Fibroblast of upper back skin (primary cell): ENCODE results near the gene ART3.

Experiments
- DNase-seq: peaks from one replicate; pipeline ENCODE4 v3.0.0-alpha.2; 2013

Gene ART3

DNA sequence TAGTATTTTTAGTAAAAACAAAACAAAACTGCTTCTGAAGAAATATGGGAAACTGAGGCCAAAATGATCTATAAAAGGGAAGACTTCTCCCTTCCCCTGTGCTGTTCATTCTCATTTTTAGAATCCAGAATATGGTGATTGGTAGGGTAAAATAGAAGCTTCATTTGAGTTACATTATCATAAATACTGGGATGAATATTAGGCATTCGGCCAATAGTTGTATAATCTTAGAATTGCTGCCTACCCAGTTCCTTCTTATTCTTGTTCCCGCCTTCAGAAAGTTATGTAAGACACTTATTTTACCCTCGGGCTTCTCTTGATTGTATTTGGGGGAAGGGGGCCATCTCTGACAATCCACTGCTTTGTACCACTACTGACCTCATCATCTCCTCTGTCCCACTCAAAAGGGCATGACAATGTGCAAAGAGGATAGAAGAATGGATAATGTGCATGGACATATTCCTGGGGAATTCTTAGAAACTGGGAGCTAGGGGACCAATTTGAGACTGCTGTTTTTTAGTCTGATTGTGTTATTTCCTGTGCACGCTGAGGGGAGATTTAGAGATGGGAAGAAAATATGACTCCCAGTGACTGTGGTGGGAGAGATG, 588 bp downstream of the ART3 start:
- no peak for DNase-seq

- DNase-seq = peak; percentile 8
Measured at GRCh38 chr4:76078033-76078613, 3.6 kb downstream of the ART3 start.

DNA sequence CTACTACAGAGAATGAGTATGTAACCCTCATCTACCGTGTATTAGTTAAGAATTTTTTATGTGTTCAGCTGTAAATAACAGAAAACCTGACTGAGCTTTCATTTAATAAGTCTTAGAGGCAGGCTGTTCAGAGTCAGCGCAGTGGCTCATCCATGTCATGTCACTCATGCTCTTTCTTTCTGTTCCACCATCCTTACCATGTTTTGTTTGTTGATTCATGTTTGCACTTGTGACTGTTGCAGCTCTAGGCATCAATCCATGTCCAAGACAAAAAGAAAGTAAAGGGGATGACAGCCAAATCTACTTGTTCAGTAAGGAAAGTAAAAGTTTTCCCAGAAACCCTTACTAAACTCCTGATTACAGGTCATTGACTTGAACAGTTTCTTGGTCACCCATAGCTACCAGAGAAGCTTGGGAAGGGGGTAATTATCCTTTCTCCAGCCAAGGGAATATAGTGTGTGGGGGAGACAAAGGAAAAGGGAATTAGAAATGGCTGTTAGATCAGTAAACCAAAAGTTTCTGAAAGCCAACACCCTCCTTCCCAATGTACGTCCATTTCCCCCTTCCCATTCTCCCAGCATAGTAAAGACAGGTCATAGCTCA, 9.0 kb downstream of the ART3 start:
- DNase-seq = no peak

- DNase-seq = no peak
Measured at GRCh38 chr4:76084542-76084941, 10.0 kb downstream of the ART3 start.

- peak; percentile 42 for DNase-seq
Measured at GRCh38 chr4:76087007-76087769, 12.7 kb downstream of the ART3 start.

DNA sequence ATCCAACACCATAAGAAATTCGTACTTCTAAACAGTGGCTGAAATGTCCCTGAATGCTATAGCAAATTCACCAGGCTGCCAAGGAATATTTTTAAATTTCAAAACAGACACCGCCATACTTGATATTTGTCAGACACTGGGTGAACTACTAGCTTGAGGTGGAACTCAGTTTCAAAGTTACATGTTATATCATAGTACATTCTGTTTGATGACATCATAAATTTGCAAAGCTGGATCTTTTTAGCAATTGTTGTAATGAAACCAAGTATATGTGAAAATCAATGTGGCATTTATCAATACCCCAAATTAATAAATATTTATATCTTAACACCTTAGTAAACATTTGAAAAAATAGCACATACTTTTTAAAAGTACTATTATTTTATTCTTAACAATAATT, 14.2 kb downstream of the ART3 start:
- DNase-seq = no peak

- DNase-seq = peak; percentile 70
Measured at GRCh38 chr4:76090241-76090691, 15.8 kb downstream of the ART3 start.

- no peak for DNase-seq
Measured at GRCh38 chr4:76091052-76091451, 16.5 kb downstream of the ART3 start.

- no peak for DNase-seq
Measured at GRCh38 chr4:76095568-76095967, 21.1 kb downstream of the ART3 start.

GRCh38 chr4:76096076-76096475, 21.6 kb downstream of the ART3 start:
- DNase-seq = no peak

- DNase-seq = no peak
Measured at GRCh38 chr4:76105652-76106051, 31.1 kb downstream of the ART3 start.

DNA sequence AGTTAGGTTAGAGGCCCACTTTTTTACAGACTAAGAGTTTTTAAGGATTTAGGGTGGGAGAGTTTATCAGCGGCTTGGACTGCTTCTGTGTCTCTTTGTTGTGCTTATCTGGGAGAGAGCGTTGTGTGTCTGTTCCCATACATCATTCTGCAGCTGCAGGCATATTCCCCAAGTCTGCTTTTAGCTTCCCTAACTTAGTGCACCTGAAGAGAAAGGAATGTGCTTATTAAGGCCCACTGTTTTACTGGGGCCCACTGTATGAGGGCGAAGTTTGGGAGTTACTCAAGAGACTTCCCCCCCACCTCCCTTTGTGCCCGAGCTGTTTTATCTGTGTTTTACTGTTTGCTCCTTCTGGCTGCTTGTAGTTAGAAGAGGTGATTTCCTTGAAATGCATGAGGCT, 31.9 kb downstream of the ART3 start:
- DNase-seq = no peak

GRCh38 chr4:76108467-76109181, 34.1 kb downstream of the ART3 start:
- DNase-seq = peak; percentile 7

- DNase-seq = no peak
Measured at GRCh38 chr4:76116821-76117220, 42.3 kb downstream of the ART3 start.

GRCh38 chr4:76117536-76117935, 43.0 kb downstream of the ART3 start:
- no peak for DNase-seq

GRCh38 chr4:76120199-76120598, 45.7 kb downstream of the ART3 start:
- DNase-seq = no peak

- DNase-seq = no peak
Measured at GRCh38 chr4:76125816-76126215, 51.3 kb downstream of the ART3 start.

DNA sequence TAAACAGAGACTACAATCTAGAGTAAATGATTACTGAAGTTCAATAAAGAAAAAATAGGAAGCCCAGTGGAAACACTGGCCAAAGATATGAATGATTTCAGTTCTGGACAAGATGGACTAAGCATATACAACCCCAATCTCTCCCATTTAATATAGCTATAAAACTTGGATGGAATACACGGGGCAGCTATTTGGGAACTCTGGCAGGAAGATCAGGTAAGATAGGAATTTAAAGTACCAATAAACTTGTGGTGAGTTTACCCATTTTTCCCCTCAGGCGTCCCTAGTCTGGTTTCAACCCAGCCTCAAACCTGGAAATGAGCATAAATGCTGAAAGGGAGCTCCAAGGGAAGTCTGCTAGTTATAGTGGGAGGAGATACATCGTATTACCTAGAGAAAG, 53.2 kb downstream of the ART3 start:
- DNase-seq = no peak

- DNase-seq = no peak
Measured at GRCh38 chr4:76141241-76141640, 66.7 kb downstream of the ART3 start.

DNA sequence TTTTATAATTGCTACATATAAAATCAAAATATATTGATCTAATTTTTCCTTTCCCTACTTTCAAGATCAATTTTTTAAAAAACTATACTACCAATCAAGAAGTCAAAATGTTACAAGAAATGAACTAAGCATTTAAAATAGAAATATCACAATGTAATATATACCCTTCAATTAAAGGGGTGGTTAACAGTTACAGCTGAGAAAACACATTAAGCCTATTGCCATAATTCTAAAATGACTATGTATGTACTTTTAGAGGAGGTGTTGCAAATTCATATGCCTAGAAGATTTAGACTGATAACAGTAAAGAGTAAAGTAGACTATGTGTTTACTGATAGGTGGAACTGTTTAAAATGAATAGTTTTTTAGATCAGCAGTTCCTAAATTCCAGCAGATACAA, 70.0 kb downstream of the ART3 start:
- DNase-seq = no peak

GRCh38 chr4:76147454-76148141, 73.1 kb downstream of the ART3 start:
- DNase-seq = peak; percentile 81

DNA sequence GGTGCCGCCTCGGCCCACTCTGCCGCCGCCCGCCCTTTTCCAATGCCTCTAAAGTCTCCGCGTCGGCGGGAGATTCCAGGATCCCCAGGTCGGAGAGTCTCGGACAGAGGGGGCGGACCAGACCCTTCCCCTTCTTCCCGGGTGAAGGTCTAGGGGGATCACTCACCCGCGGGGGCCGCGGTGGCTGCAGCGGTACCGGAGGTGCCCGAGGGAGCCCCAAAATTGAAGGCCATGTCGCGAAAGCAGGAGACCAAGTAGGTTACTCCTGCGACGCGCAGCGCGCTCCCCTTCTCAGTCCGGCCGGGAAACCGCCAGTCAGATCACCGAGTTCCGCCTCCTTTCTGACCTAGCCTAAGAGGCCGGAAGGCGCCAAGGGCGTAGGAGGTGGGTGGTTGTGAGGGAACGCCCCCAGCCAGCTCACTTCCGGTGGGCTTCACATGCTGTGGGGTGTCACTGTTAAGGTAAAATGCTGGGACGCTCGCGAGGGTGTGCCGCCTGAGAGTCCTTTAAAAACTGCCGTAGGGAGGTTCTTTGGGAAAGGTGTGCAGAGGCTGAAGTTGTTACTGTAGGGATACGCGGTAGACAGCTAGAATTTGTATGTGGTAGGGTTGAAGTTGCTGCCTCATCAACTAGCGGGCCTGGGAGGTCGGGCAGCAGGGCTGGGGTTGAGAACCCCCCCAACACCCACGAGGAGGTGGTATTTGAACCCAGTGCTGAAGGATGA, 73.8 kb downstream of the ART3 start, which contains the start of gene NUP54:
NUP54 (minus strand) TSS at position 256 of the 724 bp plus-strand sequence; CDS start at position 233, 23 bp downstream.
- peak; percentile 93 for DNase-seq
